NCI-H345 treated with DMSO at 0.1 percent for 48 hours (cell line): ENCODE data around the gene ZFYVE21.

Experiments
- DNase-seq: peaks from one replicate; lab custom pipeline; 2025; ENCODE audit not compliant: unreplicated experiment; lab: John Stamatoyannopoulos, UW

Gene ZFYVE21

DNA sequence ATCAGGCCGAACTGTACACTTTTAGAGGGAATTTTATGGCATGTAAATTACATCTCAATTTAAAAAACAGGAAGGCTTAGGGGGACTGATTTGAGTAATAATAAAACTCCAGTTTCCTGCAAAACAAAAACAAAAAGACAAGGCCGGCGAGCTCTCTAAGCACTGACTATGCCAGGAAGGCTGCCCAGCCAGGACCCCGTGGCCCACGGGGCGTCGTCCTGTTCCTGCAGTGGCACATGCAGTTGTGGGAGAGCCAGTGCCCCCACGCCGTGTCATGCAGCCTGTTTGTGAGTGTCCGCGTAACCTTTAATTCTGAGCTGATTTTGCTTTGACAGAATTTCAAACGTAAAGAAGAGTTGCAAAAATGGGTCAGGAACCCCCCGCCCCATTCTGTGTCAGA, 10.9 kb upstream of the ZFYVE21 start:
- DNase-seq = no peak

DNA sequence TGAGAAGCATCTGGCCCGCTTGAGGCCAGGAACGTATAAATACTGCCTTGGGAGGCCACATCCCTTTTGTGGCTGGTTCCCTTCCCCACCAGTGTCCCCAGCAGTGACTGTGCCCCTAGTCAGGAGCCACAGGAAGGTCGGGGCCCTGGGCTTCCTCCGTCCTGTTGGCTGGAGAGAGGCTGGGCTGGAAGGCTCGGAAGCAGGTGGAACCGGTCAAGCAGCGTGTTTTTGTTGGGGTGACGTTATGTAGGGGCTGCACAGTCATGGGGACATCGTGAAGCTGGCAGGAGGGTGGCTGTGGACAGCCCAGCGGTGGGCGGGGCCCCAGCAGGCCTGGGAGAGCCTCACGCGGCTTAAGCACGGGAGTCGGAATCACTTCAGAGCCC, 10.5 kb upstream of the ZFYVE21 start:
- no peak for DNase-seq

DNA sequence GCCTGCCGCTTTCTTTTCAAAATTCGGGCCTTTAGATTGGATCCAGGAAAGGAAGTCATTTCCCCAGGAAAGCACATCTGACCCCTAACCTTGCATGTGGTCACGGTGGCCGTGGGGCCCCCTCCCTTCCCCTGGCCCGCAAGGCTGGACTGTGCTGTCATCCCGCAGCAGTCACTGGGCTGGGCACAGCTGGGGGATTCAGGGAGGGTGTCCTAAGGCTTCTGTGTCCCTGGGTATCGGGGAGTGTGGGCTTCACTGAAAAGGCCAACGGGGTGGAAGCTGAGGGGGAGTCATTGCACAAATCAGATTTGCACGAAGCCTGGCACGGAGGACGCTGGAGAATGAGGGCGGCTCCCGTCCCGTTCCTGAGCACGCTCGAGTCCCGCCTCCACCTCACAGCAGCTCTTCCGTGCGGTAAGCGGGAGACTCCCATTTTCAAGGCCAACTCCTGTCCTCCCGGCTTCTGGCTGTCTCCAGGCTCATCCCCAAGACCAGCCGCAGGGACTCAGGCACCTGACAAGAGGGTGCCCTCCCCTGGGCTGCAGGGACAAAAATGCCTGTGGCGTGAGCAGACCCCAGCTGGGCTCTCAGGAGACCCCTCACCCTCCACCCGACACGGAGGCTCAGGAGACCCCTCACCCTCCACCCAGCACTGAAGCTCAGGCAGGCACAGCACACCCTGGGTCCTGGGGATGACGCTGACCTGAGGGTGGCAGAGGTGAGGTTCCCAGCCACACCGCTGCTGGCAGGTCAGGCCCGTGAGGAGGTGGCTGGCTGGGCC, 9.9 kb upstream of the ZFYVE21 start:
- no peak for DNase-seq

DNA sequence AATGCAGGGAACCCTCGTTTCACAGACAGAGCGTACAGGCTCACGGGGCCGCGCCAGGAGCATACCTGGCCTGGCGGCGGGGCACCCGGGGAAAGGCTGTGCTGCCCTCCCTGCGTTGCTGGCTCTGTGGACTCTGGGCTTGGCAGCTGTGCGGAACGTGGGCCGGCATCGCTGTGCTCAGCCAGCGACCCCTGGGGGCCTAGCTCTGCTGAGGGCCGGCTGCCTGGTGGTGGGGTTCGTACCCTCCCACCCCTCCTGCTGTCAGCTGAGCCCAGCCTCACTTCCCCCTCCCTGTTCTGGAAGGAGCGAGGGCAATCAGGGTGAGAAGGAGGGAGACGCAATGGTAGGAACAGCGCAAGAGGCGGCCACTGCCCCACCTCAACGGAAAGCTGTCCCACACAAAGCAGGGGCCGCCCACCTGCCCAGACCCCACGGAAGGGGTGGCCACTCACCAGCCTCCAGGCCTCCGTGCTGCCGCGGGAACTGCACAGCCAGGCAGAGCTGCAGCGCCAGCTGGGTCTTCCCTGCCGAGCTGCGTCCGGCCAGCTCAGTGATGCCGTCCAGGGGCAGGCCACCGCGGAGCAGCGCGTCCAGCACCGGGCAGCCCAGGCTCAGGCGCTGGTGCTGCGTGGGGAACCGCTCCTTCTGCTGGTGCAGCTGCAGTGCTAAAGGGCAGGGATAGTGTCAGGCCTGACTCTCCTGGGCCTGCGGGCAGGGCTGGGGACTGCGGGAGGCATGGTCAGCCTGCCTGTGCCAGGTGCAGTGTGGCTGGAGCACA, 8.9 kb upstream of the ZFYVE21 start:
- no peak for DNase-seq

DNA sequence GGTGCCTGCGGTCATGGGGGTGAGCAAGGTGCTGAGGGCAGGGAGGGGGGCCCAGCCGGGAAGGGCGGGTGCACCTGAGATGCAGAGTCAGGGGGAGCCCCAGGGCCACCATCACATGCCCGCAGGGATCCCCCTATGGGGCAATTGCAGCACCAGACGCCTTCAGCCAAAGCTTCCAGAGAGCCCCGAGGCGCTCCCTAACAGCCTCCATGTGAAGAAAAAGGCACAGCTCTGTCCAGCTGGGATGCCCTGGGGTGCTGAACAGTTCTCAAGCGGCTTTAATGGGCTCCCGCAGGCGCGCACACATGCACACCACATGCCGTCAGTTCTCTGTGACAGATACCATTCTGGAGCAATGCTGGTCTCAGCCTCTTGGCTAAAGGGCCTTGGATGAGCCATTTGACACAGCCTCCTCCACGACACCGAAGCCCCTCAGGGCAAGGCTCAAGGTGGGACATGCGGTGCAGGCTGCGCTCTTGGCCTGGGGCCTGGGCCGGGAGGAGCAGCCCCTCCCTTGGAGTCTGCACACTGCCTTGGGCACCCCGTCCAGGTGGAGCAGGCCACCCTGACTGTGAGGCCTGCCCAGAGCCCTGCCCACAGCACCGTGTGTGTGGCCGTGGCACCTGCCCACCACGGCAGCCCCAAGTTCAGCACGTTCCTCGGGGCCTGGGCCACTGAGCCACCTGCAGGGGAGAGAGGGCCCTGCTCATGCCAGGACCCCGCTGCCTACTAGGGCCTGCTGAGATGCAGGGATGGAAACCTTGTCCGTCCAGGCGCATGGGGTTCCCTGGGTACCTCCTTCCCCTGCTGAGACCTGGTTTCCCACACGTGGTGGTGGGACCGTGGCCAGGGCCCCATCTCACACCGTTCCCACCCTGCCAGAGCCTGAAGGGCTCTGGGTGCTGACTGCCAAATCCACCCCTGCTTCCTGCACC, 8.0 kb upstream of the ZFYVE21 start:
- no peak for DNase-seq

DNA sequence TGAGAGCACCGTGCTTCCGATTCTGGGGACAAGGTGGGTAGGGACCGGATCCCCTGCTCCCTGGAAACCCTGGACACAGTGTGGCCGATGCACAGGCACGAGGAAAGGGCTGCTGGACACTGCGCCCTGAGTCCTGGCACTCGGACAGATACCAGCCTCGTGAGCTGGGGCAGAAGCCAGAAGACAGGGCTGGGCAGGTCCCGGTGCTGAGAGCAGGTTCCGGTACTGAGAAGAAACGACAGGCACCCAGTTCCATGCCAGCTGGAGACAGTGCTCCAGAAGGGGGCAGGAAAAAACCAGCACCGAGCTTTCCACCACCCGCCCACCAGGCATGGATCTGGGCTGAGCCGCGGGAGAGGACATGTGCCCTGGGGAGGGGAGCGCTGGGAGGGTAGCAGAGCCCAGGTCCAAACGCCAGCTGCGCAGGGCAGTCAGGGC, 6.8 kb upstream of the ZFYVE21 start:
- DNase-seq = no peak

DNA sequence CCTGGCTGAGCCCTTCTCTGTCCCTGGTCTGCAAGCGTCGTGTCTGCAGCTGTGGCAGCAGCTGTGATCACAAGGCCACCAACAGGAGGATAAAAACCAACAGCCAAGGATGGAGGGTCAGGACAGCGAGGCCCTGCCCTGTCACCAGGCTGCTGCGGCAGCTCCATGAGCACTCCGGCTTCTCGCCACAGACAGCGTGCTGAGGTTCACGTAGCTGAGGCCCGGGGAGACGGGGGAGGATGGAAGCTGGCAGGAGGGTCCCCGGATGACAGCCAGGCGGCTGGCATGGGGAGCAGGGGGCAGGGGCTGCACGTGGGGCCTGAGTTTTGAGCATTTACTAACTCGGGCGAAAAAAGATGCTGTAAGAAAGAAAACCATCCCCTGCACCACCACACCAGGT, 5.8 kb upstream of the ZFYVE21 start:
- no peak for DNase-seq

DNA sequence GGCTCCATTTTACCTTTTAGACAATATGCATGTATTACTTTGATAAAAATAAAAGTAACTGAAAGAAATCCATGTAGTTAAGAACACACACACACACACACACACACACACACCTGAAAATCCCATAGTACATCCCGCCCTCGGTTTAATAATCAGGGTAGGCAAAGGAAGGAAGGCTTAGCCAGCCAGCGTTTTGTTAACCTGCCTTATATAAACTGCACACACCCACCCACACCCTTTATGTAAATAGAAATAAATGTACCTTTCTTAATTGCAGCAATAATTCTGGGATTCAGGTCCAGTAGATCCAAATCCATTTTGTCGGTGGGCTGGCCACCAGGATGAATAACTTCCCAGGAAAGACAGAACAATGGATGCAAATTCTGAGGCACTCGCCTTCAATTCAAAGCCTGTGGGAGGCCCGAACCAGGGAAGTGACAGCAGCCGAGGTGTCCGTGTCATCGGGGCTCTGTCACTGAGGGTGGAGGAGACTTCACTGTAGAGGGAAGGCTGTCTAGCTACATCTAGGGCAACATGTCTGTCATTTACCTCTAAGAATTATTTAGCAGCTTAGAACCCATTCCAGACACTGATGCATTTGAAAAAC, 4.7 kb upstream of the ZFYVE21 start:
- DNase-seq = no peak

DNA sequence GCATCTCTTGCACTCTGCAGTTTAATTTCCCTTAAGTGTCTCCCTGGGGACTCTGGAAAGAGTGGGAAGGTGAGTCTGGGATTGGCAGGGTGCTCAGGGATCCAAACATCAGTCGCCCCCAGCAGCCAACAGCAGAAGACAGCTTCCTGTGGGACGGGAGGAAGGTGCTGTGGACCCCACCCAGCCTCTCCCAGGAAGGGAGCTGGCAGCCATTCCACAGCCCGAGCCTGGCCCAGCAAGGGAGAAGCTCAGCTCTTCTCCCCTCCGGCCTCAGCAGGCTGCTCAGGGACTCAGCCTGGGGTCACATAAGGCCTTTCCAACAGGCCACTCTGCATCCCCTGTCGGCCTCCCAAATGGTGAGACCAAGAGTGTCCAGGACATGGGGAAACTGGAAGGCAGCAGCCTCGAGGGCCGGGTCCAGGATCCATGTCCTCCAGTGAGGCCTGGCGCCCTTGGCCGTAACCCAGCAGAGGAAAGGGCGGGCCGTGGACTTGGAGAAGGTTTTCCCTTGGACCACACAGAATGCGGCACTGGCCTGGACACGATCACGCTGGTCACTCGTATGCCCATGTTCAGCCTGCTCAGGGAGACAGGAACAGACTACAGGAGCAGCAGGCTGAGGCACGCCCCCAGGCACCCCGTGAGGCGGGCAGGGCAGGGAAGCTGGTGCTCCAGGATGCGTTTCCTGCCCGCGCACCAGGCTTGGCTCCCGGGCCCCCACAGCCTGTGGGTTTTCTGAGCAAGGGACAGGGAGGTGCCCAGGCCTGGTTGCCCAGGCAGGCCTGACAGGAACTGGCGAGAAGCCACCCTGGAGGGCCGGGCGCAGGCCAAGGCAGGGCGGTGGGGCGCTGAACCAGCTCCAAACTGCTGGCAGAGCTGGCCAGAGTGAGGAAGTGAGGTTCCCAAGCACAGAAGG, 3.8 kb upstream of the ZFYVE21 start:
- DNase-seq = no peak

DNA sequence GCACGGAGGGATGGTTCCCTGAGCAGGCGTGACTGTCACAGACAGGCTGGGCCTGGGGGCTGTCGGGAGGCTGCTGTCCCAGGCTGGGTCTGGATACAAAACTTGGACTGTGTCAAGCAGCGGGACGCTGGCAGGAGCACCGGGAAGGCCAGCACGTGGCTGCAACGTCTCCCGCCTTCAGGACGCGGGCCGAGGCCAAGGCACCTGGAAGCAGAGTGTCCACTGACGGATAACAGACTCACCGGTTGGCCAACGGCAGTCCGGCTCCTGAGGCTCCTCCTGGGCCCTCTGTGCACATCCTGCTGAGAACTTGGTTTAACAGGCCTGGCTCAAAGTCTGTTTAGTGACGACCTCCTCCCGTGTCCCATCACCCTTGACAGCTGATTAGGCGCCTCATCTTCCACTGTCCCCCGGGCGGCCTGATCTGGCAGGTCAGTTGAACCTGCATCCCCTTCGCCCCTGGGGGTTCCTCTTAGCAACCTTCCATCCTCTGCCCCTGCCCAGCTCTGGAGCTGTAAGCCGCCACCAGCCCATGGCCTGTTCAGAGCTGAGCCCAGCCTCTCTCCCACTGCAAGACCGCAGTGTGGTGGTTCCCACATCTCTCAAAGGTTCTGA, 2.9 kb upstream of the ZFYVE21 start:
- no peak for DNase-seq

DNA sequence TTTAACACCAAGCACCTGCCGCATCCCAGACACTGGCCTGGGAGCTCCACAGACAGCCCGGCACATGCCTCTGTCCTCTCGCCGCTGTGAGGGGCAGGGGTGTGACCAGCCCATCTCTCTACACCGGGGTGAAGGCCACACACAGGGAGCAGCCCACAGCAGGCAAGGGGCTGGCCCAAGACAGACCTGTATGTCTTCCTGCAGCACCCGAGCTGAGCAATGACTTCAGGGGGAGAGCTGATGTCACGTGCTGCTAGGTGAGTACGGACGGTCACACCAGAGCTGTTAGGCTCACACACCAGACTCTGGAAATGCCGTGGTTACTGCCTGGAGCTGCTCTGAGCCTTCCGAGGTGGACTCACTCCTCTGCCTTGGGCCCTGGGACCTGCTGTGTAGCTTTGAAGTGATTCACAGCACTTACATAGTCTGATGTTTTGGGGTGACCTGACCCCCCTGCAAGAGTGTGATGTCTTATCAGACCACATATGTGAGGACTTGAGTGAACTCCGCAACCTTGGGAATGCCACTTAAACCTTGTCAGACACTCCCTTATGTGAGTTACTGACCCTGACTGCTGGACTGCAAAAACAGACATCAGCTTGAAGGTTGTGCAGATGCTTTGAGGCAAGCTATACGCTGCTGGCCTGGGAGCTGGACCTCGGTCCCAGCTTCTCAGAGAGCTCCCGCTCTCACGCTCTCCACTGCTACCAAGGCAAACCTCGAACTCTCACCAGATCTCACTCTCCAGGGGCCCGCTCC, 2.1 kb upstream of the ZFYVE21 start:
- DNase-seq = no peak

DNA sequence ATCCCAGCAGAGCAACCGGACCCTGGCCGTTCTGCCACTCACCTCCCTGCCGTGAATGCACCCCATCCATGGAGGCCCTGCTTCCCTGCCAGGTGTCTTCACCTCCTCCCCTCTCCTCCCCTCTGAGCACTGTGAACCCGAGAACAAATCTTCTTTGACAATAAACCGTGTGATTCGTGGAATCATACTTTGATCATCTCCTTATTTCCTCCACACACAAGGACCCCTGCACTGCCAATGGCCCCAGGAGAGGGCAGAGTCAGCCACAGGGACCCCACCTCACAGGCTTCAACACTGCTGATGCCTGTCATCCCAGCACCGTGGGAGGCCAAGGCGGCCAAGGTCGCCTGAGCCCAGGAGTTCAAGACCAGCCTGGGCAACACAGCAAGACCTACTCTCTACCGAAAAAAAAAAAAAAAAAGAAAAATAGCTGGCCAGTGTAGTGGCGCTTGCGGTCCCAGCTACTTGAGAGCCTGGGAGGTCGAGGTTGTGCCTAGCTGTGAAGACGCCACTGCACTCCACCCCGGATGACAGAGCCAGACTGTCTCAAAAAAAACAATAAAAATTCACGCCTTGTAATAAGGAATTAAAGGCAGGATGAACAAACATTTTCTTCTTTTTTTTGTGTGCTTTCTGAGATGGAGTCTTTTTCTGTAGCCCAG, 1.4 kb upstream of the ZFYVE21 start:
- DNase-seq = no peak

DNA sequence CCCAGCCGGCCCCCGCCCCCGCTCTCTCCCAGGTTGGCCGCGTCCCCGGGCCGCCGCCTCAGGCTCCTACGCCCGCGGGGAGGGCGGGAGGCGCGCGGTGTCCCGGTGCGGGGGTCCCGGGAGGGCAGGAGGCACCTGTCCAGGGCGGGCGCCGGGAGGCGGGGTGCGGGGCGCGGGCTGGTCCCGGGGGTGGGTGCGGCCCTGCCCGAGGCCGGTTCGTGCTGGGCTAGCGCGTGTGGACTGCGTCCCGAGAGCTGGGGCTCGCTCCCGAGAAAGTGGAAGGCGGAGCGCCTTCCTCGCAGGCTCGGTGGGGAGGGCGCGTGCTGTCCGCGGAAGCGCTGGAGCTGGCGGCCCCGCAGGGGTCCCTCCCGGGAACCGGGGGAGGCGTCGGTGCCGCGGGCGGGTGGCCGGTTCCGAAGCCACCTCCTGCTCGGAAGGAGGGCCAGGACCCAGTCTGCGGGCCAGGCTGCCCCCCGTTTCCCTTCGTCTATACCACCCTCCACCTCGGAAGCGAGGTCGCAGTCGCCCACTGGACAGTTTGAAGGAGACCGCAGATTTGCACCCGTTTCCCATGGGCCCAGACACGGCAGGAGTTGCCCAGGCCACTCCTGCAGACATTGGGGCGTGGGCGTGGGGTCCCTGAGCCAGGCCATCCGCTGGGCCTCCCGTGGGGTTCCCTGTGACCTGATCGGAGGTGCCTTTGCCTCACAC, 636 bp downstream of the ZFYVE21 start:
- DNase-seq = no peak

DNA sequence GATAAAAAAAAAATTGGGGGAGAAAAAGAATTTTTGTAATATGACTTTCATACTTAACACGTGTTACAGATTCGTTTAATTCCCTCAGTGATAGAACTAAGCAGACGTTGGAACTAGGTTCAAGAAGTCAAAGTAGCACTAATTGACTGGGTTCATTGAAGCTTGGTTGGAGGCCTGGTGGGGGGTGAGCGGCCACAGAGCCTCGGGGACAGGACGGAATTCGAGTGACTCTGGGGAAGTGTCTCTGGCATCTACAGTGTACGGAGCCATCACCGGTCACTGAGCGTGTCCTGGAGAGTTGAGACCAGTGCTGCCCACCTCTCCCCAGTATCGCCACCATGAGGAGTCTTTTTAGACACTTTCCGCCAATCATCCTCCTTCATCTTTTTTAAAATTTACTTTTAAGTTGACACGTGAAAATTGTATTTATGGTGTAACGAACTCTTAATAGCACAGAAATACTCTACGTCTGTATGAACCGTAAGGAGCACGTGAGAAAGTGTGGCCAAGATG, 1.3 kb downstream of the ZFYVE21 start:
- no peak for DNase-seq

DNA sequence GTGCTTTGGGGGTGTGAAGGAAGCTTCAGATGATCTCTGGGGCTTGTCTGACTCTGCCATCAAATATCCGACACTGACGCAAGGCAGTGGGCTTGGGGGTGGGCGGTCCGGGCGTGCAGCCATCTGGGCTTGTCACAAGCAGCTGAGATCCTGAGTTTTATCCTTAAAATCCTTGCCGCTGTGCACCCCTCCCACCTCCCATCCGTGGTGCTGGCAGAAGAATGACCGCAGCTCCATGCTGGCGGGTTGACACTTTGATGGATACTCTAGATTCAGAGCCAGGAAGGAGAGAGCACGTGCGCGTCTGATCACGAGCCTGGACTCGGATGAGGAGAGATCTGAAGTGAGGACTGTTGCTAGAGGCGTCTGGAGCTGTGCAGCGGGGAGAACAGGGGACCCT, 3.0 kb downstream of the ZFYVE21 start:
- DNase-seq = no peak

DNA sequence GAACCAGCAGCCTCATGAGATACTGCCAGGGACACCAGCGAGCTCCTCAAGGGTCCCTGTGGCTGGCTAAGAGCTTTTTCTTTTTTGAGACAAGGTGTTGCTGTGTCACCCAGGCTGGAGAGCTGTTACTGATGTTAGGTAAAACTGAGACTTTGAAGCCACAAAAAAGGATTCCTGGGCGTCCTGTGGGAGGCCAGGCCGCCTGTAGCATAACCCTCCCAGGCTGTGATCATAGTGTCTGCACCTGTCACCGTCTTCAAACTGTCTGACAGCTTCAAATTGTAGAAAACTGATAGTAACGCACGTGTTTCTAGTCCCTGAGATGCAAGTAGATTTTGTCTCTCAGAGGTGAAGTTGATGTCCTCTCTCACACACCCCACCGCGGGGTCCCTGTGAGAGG, 4.1 kb downstream of the ZFYVE21 start:
- DNase-seq = no peak

DNA sequence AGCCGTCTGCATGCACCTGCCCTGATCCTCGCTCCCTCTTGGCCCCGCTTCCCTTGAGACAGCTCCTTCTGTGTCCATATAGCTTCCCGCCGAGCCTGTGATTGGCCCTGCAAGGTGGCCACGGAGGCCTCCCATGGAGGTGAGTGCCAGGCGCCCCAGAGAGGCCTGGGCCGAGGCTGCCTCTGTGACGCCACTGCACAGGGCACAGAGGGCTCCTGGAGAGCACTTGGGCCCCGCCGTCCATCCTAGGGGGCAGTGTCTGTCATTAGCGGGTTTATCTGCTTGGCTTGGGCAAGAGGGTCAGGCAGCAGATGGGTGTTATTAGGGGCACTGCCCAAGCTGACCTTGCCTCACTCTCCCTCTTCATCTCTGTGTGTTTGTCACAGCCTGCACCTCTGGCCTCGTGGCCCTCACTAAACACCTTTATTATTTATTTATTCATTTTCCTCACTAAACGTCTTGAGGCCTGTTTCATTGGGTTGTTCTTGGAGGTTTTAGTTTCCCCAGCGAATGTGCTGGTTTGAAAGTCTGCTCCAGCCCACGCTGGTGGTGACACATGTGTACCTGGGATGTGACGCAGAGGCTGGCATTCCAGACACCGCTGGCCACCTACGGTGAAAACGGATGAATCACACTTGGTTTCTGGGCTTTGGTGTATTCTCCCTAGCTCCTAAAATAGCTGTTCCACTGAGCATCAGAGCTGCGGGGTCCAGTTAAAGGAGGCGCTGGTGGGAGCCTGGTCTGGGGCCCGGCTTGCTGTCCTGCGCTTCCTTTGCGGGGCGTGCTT, 5.9 kb downstream of the ZFYVE21 start:
- no peak for DNase-seq
